ENCODE data around the gene SGIP1. TPM values are rescaled to one million over a fixed set of nuclear protein-coding genes. Genes with fewer than 3 reads are reported as not detected.
"Not testable (repeated sequence)": the region's sequence is repeated elsewhere in the genome, so short reads cannot be mapped to it uniquely, and the experiment has no call there.

Gene SGIP1
- total RNA-seq, 1 donor from 2014 or later, result 45.2 TPM

- FAIRE-seq, result no peak
- DNase-seq (ENCODE audit: low spot score in 2 of 2), result no peak
These were observed 171.2 kb downstream of the SGIP1 start for GRCh38 chr1:66705110-66705509.

DNA sequence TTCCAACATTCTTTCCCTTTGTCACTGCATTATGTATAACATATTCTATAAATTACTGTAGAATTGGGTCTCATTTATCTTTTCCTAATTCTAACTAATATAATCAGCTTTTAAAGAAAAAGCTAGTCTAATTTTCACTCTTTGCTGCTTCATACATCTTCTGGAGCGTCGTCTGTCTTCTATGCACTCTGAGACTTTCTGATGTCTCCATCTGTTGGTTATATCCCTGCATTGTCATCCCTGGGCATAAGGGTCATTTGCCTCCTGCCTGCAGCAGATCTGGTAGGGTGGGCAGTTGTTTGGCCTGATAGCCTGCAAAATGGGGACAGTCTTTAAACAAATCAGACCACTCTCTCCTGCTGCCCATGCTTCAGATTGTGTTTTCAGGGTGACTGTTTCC, 177.5 kb downstream of the SGIP1 start:
- FAIRE-seq, result no peak
- no peak for DNase-seq (ENCODE audit: low spot score in 2 of 2)

GRCh38 chr1:66712839-66713238, 178.9 kb downstream of the SGIP1 start:
- FAIRE-seq (no peak), DNase-seq (ENCODE audit: low spot score in 2 of 2) (no peak)

DNA sequence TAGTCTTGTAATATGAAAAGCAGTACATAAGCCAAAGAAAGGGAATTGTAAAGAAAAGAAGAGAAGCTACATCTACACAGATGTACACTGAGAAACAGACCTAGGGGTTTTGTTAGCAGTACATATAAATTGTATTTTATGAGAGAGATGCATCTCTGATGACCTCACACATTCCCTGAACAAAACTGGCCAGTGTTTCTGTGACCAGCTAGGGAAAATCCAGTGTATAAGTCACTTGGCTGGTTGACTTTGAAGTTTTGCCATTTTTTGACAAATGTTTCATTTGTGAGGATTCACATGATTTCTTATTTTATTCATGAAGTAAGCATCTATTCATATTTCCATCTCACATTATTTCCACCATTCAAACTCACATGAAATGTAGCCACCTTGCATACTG, 190.0 kb downstream of the SGIP1 start:
- FAIRE-seq, result no peak
- DNase-seq (ENCODE audit: low spot score in 2 of 2), result no peak

GRCh38 chr1:66725885-66726665, 192.1 kb downstream of the SGIP1 start:
- FAIRE-seq (no peak), DNase-seq (ENCODE audit: low spot score in 2 of 2) (no peak)

- DNase-seq (ENCODE audit: low spot score in 2 of 2) (no peak), FAIRE-seq (no peak)
These were observed 194.1 kb downstream of the SGIP1 start for GRCh38 chr1:66728021-66728420.

DNA sequence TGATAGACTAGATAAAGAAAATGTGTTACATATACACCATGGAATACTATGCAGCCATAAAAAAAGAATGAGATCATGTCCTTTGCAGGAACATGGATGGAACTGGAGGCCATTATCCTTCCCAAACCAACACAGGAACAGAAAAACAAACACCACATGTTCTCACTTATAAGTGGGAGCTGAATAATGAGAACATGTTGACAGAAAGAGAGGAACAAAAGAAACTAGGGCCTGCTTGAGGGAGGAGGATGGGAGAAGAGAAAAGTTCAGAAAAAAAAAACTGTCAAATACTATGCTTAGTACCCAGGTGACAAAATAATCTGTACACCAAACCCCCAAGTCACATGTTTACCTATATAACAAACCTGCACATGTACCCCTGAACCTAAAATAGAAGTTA, 194.8 kb downstream of the SGIP1 start:
- FAIRE-seq; DNase-seq (ENCODE audit: low spot score in 2 of 2): not testable (repeated sequence)

DNA sequence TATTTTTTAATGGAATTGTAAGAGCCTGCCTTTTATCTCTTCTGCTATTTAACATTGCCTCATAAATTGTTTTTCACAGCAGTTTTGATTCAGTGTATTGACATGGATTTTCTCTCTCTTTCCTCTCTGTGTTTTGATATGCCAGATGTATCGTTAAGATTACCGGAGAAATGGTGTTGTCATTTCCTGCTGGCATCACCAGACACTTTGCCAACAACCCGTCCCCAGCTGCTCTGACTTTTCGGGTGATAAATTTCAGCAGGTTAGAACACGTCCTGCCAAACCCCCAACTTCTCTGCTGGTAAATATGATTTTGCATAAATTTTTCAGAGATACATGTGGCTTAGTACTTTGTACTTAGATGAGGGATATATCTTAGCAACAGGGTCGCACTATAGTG, 195.2 kb downstream of the SGIP1 start:
- no peak for FAIRE-seq
- no peak for DNase-seq (ENCODE audit: low spot score in 2 of 2)

DNA sequence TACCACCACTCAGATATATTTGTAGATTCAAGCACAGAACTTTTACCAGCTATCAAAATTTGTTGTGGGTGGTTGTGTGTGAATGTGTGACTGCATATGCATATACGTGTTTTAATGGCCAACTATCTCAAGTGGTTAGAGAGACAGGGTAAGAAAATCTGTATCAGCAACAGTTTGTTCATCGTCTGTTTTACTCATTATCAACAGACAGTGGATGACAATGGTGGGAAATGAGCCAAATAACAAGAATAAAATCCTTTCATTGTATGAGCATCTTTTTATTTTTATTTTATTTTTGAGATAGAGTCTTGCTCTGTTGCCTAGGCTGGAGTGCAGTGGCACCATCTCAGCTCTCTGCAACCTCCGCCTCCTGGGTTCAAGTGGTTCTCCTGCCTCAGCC, 195.6 kb downstream of the SGIP1 start:
- no peak for FAIRE-seq
- DNase-seq (ENCODE audit: low spot score in 2 of 2), result no peak

- FAIRE-seq, result no peak
These were observed 196.5 kb downstream of the SGIP1 start for GRCh38 chr1:66730462-66730861.

GRCh38 chr1:66731170-66731865, 197.4 kb downstream of the SGIP1 start:
- FAIRE-seq (no peak), DNase-seq (ENCODE audit: low spot score in 2 of 2) (no peak)

More at GRCh38 chr1:66730462-66730861, 196.5 kb downstream of the SGIP1 start:
- no peak for DNase-seq (ENCODE audit: low spot score in 2 of 2)

DNA sequence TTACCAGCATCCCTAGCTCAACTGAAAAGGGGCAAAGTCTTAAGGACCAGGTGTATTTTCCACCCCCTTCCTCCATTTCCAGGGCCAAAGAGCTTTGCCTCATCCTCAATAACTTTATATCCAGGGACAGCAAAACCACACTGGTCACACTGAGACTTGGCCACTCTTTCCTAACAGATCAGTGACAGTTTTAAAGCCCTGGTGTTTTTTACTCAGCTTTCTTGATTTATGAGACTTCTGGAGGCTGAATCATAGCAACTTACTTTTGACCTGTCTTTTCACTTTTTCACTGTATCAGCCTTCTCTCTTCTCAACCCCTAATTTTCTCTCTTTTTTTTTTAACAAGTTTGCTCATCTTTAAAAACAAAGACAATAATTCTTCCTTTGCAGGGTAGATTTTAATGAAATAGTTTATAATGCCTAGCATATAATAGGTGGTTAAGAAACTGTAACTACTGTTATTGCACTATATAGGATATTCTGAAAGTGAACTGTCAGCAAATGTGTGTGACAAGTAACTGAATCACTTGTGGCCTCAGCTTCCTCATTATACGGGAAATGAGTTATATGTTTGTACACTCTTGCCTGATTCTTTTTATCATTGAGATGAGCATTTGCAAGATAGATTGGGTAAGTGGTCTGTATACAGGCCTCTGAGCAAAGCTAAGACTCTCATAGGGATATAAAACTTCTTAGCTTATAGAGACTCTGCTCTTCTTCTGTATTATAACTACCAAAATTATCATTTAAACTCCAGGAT, 198.6 kb downstream of the SGIP1 start:
- DNase-seq (ENCODE audit: low spot score in 2 of 2), result no peak
- FAIRE-seq, result no peak

DNA sequence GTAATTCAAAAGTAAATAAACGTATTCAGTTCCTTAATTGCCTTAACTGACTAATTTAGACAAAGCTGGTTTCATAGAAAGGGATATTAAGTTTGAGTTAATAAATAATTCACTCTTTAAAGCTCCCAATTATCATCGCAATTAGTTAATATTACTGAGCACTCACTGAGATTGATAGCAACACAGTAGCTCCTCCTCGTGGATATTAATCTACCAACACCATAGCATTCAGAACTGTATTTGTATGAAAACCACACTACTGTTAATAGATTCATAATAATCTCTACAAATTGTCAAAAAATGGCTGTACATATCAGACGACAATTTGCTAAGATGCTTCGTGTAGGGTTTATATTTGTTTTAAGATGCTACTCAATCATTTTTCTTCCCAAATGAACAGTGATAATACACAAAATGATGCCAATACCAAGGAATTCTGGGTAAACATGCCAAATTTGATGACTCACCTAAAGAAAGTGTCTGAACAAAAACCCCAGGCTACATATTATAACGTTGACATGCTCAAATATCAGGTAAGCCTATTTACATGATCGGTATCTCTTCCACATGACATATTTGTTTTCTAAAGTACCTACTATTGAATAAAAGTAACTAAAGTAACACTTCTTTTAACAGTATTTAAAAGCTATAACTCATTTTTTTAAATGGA, 199.5 kb downstream of the SGIP1 start:
- FAIRE-seq, result no peak
- DNase-seq (ENCODE audit: low spot score in 2 of 2), result no peak

DNA sequence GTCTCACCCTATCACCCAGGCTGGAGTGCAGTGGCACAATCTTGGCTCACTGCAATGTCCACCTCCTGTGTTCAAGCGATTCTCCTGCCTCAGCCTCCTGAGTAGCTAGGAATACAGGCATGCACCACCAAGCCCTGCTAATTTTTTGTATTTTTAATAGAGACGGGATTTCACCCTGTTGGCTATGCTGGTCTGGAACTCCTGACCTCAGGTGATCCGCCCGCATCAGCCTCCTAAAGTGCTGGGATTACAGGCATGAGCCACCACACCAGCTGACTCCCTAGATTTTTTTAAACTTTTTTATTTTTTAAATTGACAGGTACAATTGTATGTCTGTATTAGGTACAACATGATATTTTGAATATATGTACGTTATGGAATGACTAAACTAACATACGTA, 200.6 kb downstream of the SGIP1 start:
- not testable (repeated sequence) for FAIRE-seq; DNase-seq (ENCODE audit: low spot score in 2 of 2)

GRCh38 chr1:66737836-66738235, 203.9 kb downstream of the SGIP1 start:
- FAIRE-seq, result no peak
- no peak for DNase-seq (ENCODE audit: low spot score in 2 of 2)

- FAIRE-seq, result no peak
These were observed 205.6 kb downstream of the SGIP1 start for GRCh38 chr1:66739401-66740157.

DNA sequence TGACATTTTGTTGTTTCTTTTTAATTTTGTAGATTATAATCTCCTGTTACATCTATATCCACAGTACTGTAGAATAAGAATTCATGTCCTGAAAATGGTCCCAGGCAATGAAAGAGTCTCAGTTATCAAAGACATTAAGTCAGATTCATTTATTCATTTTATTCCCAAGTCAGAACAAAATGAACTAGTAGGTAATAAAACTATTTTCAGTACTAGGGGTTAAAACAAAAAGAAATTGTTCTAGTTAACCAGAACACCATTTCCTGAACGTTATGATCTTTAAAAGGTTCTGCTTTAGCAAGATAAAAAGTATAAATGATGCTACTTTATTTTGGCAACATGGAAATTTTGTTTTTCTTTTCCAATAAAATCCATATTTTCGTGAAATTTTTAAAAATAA, 211.5 kb downstream of the SGIP1 start:
- peak; percentile 70 for FAIRE-seq

More at GRCh38 chr1:66739401-66740157, 205.6 kb downstream of the SGIP1 start:
- no peak for DNase-seq (ENCODE audit: low spot score in 2 of 2)

DNA sequence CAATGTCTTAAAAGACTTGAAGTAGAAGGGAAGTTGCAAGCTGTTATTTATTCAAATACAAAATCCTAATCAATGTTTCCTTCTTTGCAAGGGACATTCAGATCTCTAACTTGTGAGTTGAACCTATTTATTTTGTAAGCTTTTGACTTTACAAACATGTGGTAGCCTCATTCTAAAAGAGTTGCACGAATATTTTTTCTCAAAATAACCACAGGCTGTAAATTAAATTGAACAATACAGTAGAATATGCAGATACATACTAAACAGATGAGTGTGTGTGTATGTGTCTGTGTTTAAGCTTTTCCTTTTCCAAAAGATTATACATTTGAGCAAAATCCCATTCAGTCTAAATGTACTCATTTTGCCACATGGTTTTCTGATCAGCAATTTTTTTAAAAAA, 213.5 kb downstream of the SGIP1 start:
- FAIRE-seq (no peak), DNase-seq (ENCODE audit: low spot score in 2 of 2) (no peak)

More for the DNA sequence above, 211.5 kb downstream of the SGIP1 start:
- DNase-seq (ENCODE audit: low spot score in 2 of 2), result no peak

DNA sequence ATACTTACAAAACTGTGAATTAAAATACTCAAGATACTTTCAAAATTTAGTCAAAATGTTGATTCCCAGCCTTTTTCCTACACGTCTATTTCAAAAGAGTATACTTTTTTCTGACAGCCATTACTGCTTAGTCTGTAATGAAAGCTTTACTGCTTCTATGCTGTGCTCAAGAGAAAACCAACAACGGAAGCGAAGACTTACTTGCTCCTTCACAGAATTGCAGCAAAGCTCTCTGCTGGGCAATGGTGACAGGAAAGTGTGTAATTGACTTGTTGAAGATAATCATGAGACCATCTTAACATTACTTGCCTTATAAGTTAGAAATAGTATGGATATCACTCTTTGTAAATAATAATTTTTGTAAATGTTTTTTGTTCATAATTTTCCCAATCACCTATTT, 216.6 kb downstream of the SGIP1 start:
- DNase-seq (ENCODE audit: low spot score in 2 of 2), result no peak
- FAIRE-seq, result no peak

GRCh38 chr1:66751160-66751559, 217.2 kb downstream of the SGIP1 start:
- FAIRE-seq (no peak), DNase-seq (ENCODE audit: low spot score in 2 of 2) (no peak)
